ENCODE data around the gene GPATCH3. TPM values are rescaled to one million over a fixed set of nuclear protein-coding genes. Genes with fewer than 3 reads are reported as not detected.
"Not testable (repeated sequence)": the region's sequence is repeated elsewhere in the genome, so short reads cannot be mapped to it uniquely, and the experiment has no call there.

The GPATCH3 gene
- total RNA-seq: 10 to 100 TPM in 1 of 2 donors, 1 to 10 TPM in 1; 9.4 to 13.4 TPM

- no peaks in the 10 kb centered on the region for H3K9me3 Mint-ChIP-seq
- H3K27ac Mint-ChIP-seq: peak within 1 kb of the TSS; percentile 95
- no peaks in the 10 kb centered on the region for H3K27me3 Mint-ChIP-seq
- H3K4me1 Mint-ChIP-seq: peaks cover 15% of the 10 kb centered on the region
- peak; percentile 94 for ATAC-seq (replicated peaks)
- peaks cover 47% of the 10 kb centered on the region for H3K36me3 Mint-ChIP-seq (ENCODE audit: low read depth)
- peak within 1 kb of the TSS; percentile 88 for H3K4me3 Mint-ChIP-seq
Measured at GRCh38 chr1:26900001-26900814, at the start of gene GPATCH3. Gene GPATCH3, minus strand, starts transcription at chr1:26900467. Its CDS starts 25 bp downstream, at chr1:26900442.

GRCh38 chr1:26949926-26950319 is 49.7 kb upstream of the GPATCH3 start:
- Mint-ChIP-seq H3K36me3 (ENCODE audit: low read depth) (peaks cover 20% of the 10 kb centered on the region), H3K4me1 (peaks cover 5% of the 10 kb centered on the region), H3K4me3 (no peak overlapping the region), H3K9me3 (no peaks in the 10 kb centered on the region), H3K27me3 (no peaks in the 10 kb centered on the region), H3K27ac (peak overlapping the region; percentile 14)
- no peak for ATAC-seq (replicated peaks)

GRCh38 chr1:26949266-26949925 is 49.1 kb upstream of the GPATCH3 start:
- peaks cover 25% of the 10 kb centered on the region for H3K36me3 Mint-ChIP-seq (ENCODE audit: low read depth)
- no peaks in the 10 kb centered on the region for H3K27me3 Mint-ChIP-seq
- ATAC-seq (replicated peaks): no peak
- no peaks in the 10 kb centered on the region for H3K9me3 Mint-ChIP-seq
- H3K4me3 Mint-ChIP-seq: no peak overlapping the region
- H3K27ac Mint-ChIP-seq: peak overlapping the region; percentile 14
- peaks cover 5% of the 10 kb centered on the region for H3K4me1 Mint-ChIP-seq

- H3K4me3 Mint-ChIP-seq; H3K9me3 Mint-ChIP-seq; H3K4me1 Mint-ChIP-seq; ATAC-seq (replicated peaks); H3K27me3 Mint-ChIP-seq; H3K27ac Mint-ChIP-seq: not testable (repeated sequence)
- peaks cover 32% of the 10 kb centered on the region for H3K36me3 Mint-ChIP-seq (ENCODE audit: low read depth)
Measured at GRCh38 chr1:26948725-26949057, 48.4 kb upstream of the GPATCH3 start.

GRCh38 chr1:26946270-26946669 is 46.0 kb upstream of the GPATCH3 start:
- no peaks in the 10 kb centered on the region for H3K9me3 Mint-ChIP-seq
- H3K4me3 Mint-ChIP-seq: no peak overlapping the region
- no peaks in the 10 kb centered on the region for H3K4me1 Mint-ChIP-seq
- H3K36me3 Mint-ChIP-seq (ENCODE audit: low read depth): peaks cover 56% of the 10 kb centered on the region
- H3K27me3 Mint-ChIP-seq: no peaks in the 10 kb centered on the region
- H3K27ac Mint-ChIP-seq: no peak overlapping the region
- no peak for ATAC-seq (replicated peaks)

GRCh38 chr1:26945728-26946127 is 45.5 kb upstream of the GPATCH3 start:
- H3K36me3 Mint-ChIP-seq (ENCODE audit: low read depth): peaks cover 59% of the 10 kb centered on the region

GRCh38 chr1:26945138-26945537 is 44.9 kb upstream of the GPATCH3 start:
- Mint-ChIP-seq H3K4me3 (no peak overlapping the region), H3K36me3 (ENCODE audit: low read depth) (peaks cover 65% of the 10 kb centered on the region), H3K4me1 (no peaks in the 10 kb centered on the region), H3K9me3 (no peaks in the 10 kb centered on the region), H3K27ac (peak overlapping the region; percentile 11), H3K27me3 (no peaks in the 10 kb centered on the region)
- no peak for ATAC-seq (replicated peaks)

More at GRCh38 chr1:26945728-26946127, 45.5 kb upstream of the GPATCH3 start:
- ATAC-seq (replicated peaks): no peak
- H3K4me1 Mint-ChIP-seq: no peaks in the 10 kb centered on the region
- no peak overlapping the region for H3K4me3 Mint-ChIP-seq
- H3K27ac Mint-ChIP-seq: peak overlapping the region; percentile 11
- no peaks in the 10 kb centered on the region for H3K9me3 Mint-ChIP-seq
- H3K27me3 Mint-ChIP-seq: no peaks in the 10 kb centered on the region

- no peaks in the 10 kb centered on the region for H3K9me3 Mint-ChIP-seq
- H3K36me3 Mint-ChIP-seq (ENCODE audit: low read depth): peaks cover 75% of the 10 kb centered on the region
Measured at GRCh38 chr1:26942656-26943055, 42.4 kb upstream of the GPATCH3 start.

GRCh38 chr1:26941311-26941710 is 41.0 kb upstream of the GPATCH3 start:
- ATAC-seq (replicated peaks): no peak
- H3K4me1 Mint-ChIP-seq: no peaks in the 10 kb centered on the region
- no peaks in the 10 kb centered on the region for H3K9me3 Mint-ChIP-seq
- H3K27ac Mint-ChIP-seq: no peak overlapping the region
- H3K27me3 Mint-ChIP-seq: no peaks in the 10 kb centered on the region
- peaks cover 81% of the 10 kb centered on the region for H3K36me3 Mint-ChIP-seq (ENCODE audit: low read depth)
- H3K4me3 Mint-ChIP-seq: no peak overlapping the region

More at GRCh38 chr1:26942656-26943055, 42.4 kb upstream of the GPATCH3 start:
- H3K4me3 Mint-ChIP-seq: no peak overlapping the region
- H3K4me1 Mint-ChIP-seq: no peaks in the 10 kb centered on the region
- H3K27me3 Mint-ChIP-seq: no peaks in the 10 kb centered on the region
- ATAC-seq (replicated peaks): no peak
- peak overlapping the region; percentile 71 for H3K27ac Mint-ChIP-seq

GRCh38 chr1:26938659-26939025 is 38.4 kb upstream of the GPATCH3 start:
- H3K36me3 Mint-ChIP-seq (ENCODE audit: low read depth): peaks cover 75% of the 10 kb centered on the region
- no peaks in the 10 kb centered on the region for H3K9me3 Mint-ChIP-seq
- H3K27me3 Mint-ChIP-seq: no peaks in the 10 kb centered on the region
- no peak overlapping the region for H3K4me3 Mint-ChIP-seq
- ATAC-seq (replicated peaks): no peak
- H3K4me1 Mint-ChIP-seq: no peaks in the 10 kb centered on the region
- no peak overlapping the region for H3K27ac Mint-ChIP-seq

GRCh38 chr1:26938004-26938658 is 37.9 kb upstream of the GPATCH3 start:
- H3K9me3 Mint-ChIP-seq: no peaks in the 10 kb centered on the region
- H3K27ac Mint-ChIP-seq: no peak overlapping the region
- no peaks in the 10 kb centered on the region for H3K4me1 Mint-ChIP-seq
- H3K36me3 Mint-ChIP-seq (ENCODE audit: low read depth): peaks cover 75% of the 10 kb centered on the region
- no peak overlapping the region for H3K4me3 Mint-ChIP-seq
- no peaks in the 10 kb centered on the region for H3K27me3 Mint-ChIP-seq
- no peak for ATAC-seq (replicated peaks)

- Mint-ChIP-seq H3K27me3 (no peaks in the 10 kb centered on the region), H3K4me3 (no peak overlapping the region), H3K36me3 (ENCODE audit: low read depth) (peaks cover 74% of the 10 kb centered on the region), H3K4me1 (no peaks in the 10 kb centered on the region), H3K9me3 (no peaks in the 10 kb centered on the region), H3K27ac (no peak overlapping the region)
- no peak for ATAC-seq (replicated peaks)
Measured at GRCh38 chr1:26936823-26937222, 36.6 kb upstream of the GPATCH3 start.

GRCh38 chr1:26932531-26932930 is 32.3 kb upstream of the GPATCH3 start:
- Mint-ChIP-seq H3K27ac (peak overlapping the region; percentile 38), H3K4me3 (no peak overlapping the region), H3K27me3 (no peaks in the 10 kb centered on the region), H3K9me3 (no peaks in the 10 kb centered on the region), H3K36me3 (ENCODE audit: low read depth) (peaks cover 80% of the 10 kb centered on the region), H3K4me1 (no peaks in the 10 kb centered on the region)
- no peak for ATAC-seq (replicated peaks)

- Mint-ChIP-seq H3K27me3 (no peaks in the 10 kb centered on the region), H3K36me3 (ENCODE audit: low read depth) (peaks cover 74% of the 10 kb centered on the region), H3K9me3 (no peaks in the 10 kb centered on the region), H3K27ac (peak overlapping the region; percentile 96), H3K4me1 (peaks cover 21% of the 10 kb centered on the region), H3K4me3 (peak overlapping the region; percentile 92)
- no peak for ATAC-seq (replicated peaks)
Measured at GRCh38 chr1:26923711-26924110, 23.4 kb upstream of the GPATCH3 start.

GRCh38 chr1:26922901-26923300 is 22.6 kb upstream of the GPATCH3 start:
- Mint-ChIP-seq H3K36me3 (ENCODE audit: low read depth) (peaks cover 66% of the 10 kb centered on the region), H3K4me1 (peaks cover 21% of the 10 kb centered on the region), H3K27ac (peak overlapping the region; percentile 96), H3K27me3 (no peaks in the 10 kb centered on the region), H3K9me3 (no peaks in the 10 kb centered on the region), H3K4me3 (peak overlapping the region; percentile 92)
- no peak for ATAC-seq (replicated peaks)
